PFSK-1 (cell line): ENCODE measurements around the gene ERBB4.

Experiments
- POLR2AphosphoS5 ChIP-seq: IDR thresholded peaks from 2 replicates; pipeline ENCODE4 v1.6.1; 2012; ENCODE audit warnings: low read depth, mild to moderate bottlenecking, control low read depth, low read length, moderate library complexity
- SIN3A ChIP-seq: IDR thresholded peaks from 2 replicates; pipeline ENCODE4 v1.6.1; 2012; ENCODE audit warnings: mild to moderate bottlenecking, low read length, moderate library complexity, borderline replicate concordance; ENCODE audit not compliant: insufficient read depth
- TAF1 ChIP-seq: IDR thresholded peaks from 2 replicates; pipeline ENCODE4 v1.6.1; 2012; ENCODE audit warnings: low read length, control low read depth, borderline replicate concordance; ENCODE audit not compliant: insufficient read depth
- TF ChIP-seq, protein P1 (sequence below), 2 experiments: IDR thresholded peaks; 2 replicates each; pipeline versions ENCODE4 v1.6.1 to v1.8.0; 2011 to 2012; ENCODE audit warnings: low read depth in 2 of 2, low read length in 2 of 2, control low read depth in 1 of 2, inconsistent platforms in 1 of 2, mild to moderate bottlenecking in 1 of 2, moderate library complexity in 1 of 2; ENCODE audit not compliant: insufficient read depth in 1 of 2

DNA sequence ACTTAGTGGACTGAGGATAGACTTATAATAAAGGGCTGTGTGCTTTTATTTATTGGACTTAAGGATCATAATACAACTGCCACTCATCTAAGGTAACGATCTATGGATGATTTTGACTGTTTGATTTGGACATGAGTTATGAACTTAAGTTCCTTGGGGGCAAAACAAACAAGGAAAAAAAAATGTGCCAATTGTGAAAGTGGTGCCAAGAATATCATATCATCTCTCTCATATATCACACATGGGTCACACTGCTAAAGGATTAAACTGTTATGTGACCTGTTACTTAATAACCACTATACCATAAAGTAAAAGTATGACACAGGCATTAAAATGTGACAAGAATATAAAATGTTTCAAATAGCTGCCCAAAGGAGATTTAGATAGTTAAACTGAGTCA lies 886.3 kb downstream of the ERBB4 start:
- no peak for TF ChIP-seq POLR2AphosphoS5
- TF ChIP-seq, protein P1, sequence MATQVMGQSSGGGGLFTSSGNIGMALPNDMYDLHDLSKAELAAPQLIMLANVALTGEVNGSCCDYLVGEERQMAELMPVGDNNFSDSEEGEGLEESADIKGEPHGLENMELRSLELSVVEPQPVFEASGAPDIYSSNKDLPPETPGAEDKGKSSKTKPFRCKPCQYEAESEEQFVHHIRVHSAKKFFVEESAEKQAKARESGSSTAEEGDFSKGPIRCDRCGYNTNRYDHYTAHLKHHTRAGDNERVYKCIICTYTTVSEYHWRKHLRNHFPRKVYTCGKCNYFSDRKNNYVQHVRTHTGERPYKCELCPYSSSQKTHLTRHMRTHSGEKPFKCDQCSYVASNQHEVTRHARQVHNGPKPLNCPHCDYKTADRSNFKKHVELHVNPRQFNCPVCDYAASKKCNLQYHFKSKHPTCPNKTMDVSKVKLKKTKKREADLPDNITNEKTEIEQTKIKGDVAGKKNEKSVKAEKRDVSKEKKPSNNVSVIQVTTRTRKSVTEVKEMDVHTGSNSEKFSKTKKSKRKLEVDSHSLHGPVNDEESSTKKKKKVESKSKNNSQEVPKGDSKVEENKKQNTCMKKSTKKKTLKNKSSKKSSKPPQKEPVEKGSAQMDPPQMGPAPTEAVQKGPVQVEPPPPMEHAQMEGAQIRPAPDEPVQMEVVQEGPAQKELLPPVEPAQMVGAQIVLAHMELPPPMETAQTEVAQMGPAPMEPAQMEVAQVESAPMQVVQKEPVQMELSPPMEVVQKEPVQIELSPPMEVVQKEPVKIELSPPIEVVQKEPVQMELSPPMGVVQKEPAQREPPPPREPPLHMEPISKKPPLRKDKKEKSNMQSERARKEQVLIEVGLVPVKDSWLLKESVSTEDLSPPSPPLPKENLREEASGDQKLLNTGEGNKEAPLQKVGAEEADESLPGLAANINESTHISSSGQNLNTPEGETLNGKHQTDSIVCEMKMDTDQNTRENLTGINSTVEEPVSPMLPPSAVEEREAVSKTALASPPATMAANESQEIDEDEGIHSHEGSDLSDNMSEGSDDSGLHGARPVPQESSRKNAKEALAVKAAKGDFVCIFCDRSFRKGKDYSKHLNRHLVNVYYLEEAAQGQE (IDR thresholded peaks at IDR 0.05; ENCODE audit: insufficient read depth in 1 of 2, low read depth in 2 of 2, low read length in 2 of 2) = no peak
- TF ChIP-seq TAF1 = no peak
- no peak for TF ChIP-seq SIN3A
